ENCODE data around the gene COLGALT1. TPM values are rescaled to one million over a fixed set of nuclear protein-coding genes. Genes with fewer than 3 reads are reported as not detected.
"Not testable (repeated sequence)": the region's sequence is repeated elsewhere in the genome, so short reads cannot be mapped to it uniquely, and the experiment has no call there.

COLGALT1 gene
- 104 and 150 TPM in 2 replicates for total RNA-seq (2014; rRNA removed; shearing (Covaris generic))

DNA sequence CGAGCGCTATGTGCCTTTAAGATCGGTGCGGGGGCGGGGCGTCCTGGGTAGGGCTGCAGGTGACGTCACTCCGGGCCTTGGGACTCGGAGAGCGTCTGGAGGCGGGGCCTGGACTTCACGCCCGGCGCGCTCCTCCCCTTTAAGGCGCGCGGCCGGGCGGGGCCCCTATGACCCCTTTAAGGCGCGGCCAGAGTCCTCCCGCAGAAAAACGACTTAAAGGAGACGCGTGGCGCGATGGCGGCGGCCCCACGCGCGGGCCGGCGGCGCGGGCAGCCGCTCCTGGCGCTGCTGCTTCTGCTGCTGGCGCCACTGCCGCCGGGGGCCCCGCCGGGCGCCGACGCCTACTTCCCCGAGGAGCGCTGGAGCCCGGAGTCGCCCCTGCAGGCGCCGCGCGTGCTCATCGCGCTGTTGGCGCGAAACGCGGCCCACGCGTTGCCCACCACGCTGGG lies at the start of gene COLGALT1:
Gene COLGALT1, plus strand, starts transcription at position 170 of the 449 bp plus-strand sequence. Its CDS starts 65 bp downstream, at position 235.
- peak; percentile 96 for DNase-seq (ENCODE audit: low read depth)

DNA sequence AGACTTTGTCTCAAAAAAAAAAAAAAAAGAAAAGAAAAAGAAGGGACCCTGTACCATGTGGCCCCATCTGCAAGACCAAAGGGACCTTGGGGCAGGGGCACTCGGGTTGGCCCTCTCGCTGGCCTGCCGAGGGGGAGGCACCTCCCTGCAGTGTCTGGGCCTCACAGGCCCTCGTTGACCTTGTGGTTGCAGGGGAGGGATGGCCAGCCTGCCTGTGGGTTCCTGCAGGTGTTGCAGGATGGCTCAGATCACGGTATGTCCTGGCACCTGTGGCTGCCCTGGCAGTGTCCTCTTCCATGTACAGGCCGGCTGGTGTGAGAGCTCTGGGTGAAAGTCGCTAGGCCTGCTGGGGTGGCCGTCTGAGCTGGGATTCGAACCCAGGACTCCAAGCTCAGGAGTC lies 48.7 kb upstream of the COLGALT1 start:
- no peak for DNase-seq (ENCODE audit: low read depth)

DNA sequence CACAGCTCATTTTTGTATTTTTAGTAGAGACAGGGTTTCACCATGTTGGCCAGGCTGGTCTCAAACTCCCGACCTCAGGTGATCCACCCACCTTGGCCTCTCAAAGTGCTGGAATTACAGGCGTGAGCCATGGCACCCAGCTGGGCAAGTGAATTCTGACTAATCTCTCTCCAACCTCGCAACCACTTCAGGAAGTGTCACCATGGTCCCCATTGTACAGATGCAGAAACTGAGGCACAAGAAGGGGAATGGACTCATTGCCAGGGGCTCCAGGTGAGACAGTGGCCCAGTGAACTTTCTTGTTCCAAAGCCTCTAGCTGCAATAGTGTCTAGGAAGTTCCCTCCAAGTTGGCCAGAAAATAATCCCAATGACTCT lies 46.9 kb upstream of the COLGALT1 start:
- not testable (repeated sequence) for DNase-seq (ENCODE audit: low read depth)

DNA sequence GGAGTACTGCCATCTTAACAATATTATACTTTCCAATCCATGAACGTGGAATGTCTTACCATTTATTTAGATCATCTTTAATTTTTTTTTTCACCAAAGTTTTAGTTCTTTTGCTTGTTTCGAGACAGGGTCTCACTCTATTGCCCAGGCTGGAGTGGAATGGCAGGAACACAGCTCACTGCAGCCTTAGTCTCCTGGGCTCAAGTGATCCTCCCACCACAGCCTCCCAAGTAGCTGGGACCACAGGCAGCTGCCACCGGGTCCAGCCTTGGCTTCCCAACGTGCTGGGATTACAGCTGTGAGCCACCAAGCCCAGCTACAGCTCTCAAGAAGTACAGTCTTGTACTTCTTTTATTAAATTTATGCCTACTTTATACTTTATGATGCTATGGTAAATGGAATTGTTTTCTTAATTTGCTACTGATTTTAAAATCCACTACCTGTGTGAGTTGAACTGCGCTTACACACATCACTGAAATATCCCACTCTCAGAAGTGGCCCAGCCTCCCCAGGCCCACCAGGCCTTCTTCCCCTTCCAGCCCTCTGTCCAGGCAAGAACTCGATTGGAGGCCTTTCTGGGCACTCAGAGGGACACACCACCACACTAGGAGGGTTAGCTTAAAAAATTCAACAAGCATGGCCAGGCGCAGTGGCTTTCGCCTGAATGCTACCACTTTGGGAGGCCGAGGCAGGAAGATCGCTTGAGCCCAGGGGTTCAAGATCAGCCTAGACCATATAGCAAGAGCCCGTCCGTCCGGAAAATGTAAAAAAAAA lies 45.0 kb upstream of the COLGALT1 start:
- DNase-seq (ENCODE audit: low read depth), result no peak

DNA sequence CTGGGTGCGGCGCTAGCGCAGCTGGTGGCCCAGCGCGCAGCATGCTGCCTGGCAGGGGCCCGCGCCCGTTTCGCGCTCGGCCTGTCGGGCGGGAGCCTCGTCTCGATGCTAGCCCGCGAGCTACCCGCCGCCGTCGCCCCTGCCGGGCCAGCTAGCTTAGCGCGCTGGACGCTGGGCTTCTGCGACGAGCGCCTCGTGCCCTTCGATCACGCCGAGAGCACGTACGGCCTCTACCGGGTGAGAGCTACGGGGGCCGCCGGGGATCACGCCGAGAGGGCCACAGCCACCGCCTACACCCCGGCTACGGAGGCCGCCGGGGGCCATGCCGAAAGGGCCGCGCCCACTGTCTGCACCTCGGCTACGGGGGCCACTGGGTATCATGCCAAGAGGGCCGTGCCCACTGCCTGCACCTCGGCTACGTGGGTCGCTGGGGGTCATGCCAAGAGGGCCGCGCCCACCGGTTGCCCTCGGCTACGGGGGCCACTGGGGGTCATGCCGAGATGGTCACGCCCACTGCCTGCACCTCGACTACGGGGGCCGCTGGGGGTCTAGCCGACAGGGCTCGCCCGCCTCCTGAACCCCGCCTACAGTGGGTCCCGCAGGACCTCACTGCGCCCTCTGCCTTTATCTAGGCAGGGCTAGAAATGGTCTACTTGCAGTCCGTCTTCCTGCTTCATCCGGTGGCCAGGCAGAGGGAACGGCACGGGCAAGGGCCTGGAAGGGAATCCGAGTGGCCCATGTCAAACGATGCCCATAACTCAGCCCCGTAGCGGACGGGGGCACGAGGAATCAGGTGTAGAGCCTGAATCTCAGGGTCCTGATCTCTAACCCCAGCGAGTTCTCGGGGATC lies 43.5 kb upstream of the COLGALT1 start:
- DNase-seq (ENCODE audit: low read depth), result peak; percentile 57

DNA sequence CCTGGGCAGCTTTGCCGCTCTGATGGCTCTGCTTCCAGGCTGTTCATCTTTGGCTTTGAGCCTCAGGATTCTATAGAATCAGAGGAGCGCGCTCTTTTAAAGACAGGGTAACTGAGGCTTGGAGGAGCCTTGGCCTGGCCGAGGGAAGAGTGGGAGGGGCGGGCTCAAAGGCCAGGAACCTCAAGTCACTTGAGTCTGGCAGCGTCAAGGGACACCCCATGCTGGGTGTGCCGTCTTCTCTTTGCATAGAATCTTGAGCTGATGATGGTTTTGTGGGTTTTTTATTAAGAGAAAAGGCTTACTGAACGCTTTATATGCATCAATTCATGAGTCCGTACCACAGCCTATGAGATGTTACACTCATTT lies 42.9 kb upstream of the COLGALT1 start:
- DNase-seq (ENCODE audit: low read depth), result no peak

DNA sequence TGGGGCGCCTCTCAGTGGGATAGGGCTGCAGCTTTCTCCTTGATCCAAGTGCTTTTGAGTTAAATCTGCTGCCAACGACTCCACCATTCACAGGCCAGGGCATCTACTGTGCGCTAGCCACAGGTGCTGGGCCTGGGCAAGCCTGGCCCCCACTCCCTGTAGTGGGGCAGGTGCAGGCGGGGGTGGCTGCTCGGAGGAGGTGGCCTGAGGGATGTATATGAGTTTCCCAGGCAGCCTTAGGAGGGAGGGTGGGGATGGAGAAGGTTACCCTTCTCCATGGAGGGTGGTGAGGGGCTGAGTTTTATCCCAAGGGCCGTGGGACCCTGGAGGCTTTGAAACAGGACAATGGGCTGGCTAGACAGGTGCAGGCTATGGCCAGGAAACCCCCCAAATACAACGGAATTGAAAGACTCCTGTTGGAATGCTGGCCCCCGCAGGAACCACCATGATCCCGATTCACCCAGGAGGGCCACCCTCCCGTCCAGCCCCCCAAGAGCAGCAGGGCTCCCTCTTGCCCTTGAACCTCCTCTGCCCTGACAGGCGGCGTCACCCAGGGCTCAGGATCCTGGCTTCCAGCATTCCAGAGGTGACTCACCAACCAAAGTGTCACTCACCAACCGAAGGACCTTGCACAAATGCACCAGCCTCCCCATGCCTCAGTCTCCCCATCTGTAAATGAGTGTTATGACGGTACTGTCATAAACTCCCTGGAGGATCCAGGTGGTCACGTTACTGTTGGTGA lies 39.9 kb upstream of the COLGALT1 start:
- DNase-seq (ENCODE audit: low read depth), result no peak

DNA sequence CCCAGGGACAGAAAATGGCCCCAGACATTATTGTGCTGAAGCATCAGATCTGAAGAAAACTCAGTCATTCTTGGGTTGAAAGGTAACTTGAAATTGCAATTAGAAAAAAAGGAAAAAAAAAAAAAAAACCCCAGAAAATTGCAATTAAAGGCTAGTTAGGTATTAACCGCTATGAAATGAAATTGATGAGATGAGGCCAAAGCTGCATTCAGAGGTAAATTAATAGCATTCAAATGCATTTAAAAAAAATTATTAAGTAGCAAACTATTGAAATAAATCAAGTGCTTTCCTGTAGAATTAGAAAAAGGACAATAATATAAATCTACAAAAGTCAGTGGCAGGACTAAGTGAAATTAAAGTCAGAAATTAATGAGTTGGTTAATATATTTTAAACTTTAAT lies 37.6 kb upstream of the COLGALT1 start:
- DNase-seq (ENCODE audit: low read depth), result no peak

DNA sequence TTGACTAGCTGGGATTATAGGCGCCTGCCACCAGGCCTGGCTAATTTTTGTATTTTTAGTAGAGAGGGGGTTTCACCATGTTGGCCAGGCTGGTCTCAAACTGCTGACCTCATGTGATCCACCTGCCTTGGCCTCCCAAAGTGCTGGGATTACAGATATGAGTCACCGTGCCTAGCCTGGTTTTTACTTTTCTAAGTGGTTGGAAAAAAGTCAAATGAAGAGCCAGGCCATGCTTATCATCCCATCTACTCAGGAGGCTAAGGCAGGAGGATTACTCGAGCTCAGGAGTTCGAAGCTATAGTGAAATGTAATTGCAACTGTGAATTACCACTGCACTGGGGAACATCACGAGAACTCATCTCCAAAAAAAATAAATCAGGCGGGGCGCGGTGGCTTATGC lies 36.8 kb upstream of the COLGALT1 start:
- peak; percentile 54 for DNase-seq (ENCODE audit: low read depth)

DNA sequence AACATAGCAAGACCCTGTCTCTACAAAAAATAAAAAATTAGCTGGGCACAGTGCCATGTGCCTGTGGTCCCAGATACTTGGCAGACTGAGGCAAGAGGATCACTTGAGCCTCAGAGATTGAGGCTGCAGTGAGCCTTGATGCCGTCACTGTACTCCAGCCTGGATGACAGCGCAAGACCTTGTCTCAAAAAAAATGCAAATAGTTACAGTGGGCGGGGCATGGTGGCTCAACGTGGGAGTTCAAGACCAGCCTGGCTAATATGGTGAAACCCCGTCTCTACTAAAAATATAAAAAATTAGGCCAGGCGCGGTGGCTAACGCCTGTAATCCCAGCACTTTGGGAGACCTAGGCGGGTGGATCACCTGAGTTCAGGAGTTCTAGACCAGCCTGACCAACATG lies 35.5 kb upstream of the COLGALT1 start:
- DNase-seq (ENCODE audit: low read depth), result no peak

DNA sequence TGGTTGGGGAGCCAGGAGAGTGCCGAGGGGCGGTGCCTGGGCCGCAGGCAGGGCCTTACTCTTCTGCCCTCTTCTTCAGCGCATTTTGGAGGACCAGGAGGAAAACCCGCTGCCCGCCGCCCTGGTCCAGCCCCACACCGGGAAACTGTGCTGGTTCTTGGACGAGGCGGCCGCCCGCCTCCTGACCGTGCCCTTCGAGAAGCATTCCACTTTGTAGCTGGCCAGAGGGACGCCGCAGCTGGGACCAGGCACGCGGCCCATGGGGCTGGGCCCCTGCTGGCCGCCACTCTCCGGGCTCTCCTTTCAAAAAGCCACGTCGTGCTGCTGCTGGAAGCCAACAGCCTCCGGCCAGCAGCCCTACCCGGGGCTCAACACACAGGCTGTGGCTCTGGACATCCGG lies 34.6 kb upstream of the COLGALT1 start:
- DNase-seq (ENCODE audit: low read depth), result no peak

DNA sequence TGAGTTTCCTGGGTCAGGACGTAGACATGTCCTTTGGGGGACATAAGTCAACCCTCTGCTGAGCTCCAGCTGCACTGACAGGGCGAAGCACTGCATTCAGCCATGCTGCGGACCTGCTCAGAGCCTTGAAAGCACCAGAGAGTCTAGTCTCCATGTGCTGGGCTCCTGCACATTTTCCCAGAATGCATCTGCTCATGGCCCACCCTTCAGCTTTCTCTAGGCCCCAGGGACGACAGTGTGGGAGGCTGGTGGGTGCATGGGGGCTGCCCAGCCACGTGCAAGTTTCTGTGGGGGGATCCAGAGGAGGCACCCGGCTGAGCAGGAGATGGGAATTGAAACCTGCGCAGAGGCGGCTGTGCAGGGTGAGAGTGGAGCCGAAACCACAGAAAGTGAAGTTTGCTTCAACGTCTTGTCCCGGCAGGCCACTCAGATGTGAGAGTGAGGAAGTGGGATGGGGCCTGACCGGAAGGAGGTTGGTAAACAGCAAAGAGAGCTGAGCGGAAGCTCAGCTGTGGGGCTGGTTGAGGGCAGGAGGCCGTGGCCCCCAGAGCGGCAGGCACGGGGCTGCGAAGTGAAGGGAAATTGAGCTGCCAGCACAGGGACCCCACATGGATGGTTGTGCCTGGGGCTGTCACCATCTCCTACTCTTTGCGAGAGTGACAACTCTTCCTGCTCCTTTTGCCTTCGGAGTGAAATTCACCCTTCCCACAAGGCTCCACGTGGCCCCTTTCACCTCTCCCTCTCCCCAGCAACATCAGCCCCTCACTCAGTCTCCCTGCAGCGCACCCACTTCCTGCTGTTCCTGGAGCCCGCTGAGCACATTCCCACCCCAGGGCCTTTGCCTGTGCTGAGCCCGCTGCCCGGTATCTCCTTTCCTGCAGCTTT lies 32.2 kb upstream of the COLGALT1 start:
- no peak for DNase-seq (ENCODE audit: low read depth)

DNA sequence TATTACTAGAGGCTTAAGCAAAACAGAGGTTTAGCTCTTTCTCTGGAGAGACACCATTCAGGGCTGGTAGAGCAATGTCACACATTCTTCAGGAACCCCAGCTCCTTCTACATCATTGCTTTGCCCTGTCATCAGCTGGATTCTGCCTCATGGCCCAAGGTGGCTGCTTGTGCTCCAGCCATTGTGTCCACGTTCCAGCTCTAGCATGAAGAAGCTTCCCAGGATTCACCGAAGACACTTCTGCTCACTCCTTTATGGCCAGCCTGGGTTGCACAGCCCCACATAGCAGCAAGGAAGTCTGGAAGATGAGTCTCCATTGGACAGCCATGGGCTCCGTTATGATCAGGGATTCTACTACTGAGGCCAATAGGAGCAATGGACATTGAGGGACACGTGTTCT lies 30.8 kb upstream of the COLGALT1 start:
- DNase-seq (ENCODE audit: low read depth), result no peak

DNA sequence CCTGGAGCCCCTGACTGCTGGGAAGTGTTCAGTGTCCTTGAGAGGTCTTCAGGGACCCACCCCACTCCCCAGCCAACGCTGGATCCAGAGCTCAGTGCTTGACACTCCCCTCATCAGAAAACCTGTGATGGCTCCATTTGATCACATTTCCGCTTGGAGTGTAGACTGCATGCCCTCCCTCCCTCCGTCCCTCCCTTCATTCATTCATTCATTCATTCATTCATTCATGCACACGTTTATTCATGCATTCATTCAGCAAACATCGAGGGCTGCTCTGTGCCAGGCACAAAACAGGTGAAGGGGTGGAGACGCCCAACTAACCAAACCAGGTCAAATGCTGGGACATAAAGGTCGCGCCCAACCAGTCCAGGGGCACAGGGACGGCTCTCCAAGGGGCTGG lies 30.3 kb upstream of the COLGALT1 start:
- no peak for DNase-seq (ENCODE audit: low read depth)

DNA sequence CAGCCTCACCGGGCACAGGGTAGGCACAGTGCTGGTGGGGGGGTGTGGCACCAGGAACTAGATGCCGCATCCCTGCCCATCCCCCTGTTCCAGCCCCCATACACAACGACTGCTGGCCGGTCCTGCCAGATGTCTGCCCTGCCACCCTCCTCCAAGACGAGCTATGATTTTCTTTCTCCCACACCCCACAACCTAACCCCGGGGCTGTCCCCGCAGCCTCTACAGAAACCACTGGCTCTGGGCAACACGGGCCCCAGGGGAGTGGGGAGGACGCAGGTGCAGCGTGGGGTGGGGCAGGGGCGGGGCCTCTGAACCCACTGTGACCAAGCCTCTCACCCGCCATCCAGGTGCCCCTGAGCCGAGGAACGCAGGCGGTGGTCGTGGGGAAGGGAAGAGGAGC lies 28.5 kb upstream of the COLGALT1 start:
- DNase-seq (ENCODE audit: low read depth), result no peak

DNA sequence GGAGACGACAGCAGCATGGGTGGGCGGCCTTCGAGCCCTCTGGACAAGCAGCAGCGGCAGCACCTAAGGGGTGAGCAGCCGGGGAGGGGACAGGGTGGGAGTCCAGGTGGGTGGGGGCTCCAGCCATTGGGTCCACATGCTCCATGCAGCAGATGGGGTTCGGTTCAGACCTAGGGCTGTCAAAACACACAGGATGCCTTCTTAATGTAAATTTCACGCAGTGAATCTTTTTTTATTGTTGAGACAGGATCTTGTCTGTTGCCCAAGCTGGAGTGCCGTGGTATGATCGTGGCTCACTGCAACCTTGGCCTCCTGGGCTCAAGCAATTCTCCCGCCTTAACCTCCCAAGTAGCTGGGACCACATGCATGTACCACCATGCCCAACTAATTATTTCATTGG lies 28.1 kb upstream of the COLGALT1 start:
- no peak for DNase-seq (ENCODE audit: low read depth)

DNA sequence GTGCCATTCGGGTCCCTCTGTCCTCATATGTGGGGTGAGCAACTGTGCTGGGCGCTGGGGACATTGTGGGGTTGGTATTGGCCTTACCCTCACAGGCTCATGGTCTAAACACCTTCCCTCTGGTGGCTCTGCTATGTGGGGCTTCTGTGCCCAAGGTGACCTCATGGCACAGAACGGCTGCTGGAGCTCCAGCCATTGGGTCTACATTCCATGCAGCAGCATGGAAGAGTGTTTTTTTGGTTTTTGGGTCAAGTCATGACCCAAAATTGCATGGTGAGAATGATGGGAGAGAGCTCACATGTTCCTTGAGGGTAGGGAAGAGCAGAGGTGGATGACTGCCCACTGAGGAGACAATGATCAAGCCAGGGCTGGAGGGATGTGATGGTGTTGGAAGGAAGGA lies 26.8 kb upstream of the COLGALT1 start:
- no peak for DNase-seq (ENCODE audit: low read depth)

DNA sequence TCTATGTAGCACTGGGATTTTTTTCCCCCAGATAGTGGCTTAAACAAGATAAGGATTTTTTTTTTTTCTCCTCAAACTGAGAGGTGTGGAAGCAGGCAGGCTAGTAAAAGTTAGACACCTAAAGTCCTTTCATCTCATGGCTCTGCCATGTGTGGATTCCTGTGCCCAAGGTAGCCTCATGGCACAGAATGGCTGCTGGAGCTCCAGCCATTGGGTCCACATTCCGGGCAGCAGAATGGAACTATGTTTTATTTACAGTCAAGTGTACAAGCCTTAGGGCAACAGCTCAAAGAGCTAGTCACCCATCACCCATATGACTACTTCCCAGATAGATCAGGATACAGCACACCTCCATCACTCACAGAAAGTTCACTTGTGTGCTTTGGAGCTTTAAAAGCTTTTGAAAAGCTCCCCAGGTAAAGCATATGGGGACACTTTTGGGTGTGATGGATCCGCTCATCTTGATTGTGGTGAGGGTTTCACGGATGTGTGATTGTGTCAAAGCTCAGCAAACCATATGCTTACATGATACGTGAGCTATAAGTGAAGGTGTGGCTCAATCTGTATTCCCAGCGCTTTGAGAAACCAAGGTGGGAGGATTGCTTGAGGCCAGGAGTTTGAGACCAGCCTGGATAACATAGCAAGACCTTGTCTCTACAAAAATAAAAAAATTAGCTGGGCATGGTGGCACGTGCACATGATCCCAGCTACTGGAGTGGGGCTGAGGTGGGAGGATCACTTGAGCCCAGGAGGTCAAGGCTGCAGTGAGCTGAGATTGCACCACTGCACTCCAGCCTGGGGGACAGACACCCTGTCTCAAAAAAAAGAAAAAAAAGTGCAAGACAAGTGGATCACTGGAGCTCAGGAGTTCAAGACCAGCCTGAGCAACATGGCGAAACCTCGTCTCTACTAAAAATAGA lies 25.9 kb upstream of the COLGALT1 start:
- no peak for DNase-seq (ENCODE audit: low read depth)

DNA sequence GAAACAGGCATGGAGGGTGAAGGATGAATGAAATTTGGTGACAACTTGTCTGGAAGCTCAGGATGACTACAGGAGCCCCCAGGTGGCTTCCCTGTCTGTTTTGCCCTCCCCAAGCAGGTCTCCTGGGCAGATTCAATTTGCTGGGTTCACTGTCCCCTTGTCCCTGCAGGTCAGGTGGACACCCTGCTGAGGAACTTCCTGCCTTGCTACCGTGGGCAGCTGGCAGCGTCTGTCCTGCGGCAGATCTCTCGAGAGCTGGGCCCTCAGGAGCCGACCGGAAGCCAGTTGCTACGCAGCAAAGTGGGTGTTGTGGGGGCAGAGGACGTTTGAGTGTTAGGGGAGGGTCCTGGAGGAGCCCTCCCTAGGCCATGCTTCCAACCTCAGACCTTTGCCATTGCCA lies 24.9 kb upstream of the COLGALT1 start:
- DNase-seq (ENCODE audit: low read depth), result no peak

DNA sequence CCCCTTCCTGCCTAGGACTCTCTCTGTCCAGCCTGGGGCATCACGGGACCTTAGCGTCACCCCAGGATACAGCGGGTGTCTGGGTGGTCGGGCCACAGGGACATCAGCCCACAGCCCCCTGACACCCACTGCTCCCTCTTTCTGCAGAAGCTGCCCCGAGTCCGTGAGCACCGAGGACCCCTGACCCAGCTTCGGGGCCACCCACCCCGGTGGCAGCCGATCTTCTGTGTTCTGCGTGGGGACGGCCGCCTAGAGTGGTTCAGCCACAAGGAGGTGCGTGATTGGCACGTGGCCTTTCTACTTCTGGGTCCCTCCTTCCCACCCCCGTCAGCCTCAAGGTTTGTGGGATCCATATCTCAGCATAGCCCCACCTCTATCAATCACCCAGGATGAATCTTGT lies 23.3 kb upstream of the COLGALT1 start:
- no peak for DNase-seq (ENCODE audit: low read depth)
